ENCODE results near the gene PFKL. TPM values are rescaled to one million over a fixed set of nuclear protein-coding genes. Genes with fewer than 3 reads are reported as not detected.
A peak's percentile ranks its signal among the peaks of the same experiment; 100 is the strongest.

The PFKL gene
- total RNA-seq, 1 experiment from 2014 or later = 140 TPM

DNA sequence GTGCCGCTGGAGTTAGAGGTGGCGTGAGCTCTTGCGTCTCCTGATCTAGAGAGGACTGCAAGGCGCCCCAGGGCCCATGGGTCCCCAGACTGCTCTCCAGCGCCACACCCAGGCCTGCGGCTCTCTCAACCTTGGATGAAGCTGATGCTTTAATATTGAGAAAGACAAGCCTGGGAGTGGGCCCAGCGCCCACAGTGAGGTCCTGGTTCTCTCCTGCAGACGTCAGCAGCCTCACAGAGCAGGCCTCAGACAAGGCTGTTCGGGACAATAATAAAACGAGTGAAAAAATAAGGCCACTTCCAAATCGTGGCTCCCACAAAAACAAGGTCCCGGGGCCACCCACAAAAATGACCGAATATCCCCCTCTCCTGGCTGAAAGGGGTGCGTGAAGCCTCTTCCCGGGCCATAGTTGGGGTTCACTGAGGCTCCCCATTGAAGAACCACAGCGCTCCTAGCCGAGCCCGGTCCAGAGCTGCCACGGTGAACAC, 32.2 kb upstream of the PFKL start:
- Mint-ChIP-seq H3K4me3 (ENCODE audit: unreplicated experiment) (no peak overlapping the region), H3K9me3 (ENCODE audit: unreplicated experiment) (no peaks in the 10 kb centered on the region)

DNA sequence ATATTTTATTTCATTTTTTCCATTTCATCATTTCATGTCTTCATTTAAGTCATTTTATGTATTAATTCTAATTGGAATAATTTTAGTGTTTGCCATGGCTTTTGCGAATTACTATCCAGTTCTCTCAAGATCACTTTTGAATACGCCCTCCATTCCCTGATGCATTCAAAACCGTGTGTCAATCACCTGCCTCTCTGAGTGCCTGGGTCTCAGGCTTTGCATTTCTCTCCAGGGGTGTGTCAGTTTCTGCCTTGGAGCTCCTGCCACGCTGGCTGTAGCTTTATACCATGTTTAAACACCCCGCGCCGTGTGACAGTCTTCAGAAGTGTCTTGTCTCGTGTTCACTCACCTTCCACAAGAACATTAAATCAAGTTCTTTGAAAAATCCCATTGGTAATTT, 30.8 kb upstream of the PFKL start:
- no peak overlapping the region for H3K4me3 ChIP-seq (ENCODE audit: low read depth, low read length)
- DNase-seq = no peak
- no TSS peak for BruUV-seq (replicated peaks)
- H3K27me3 Mint-ChIP-seq (ENCODE audit: insufficient read depth, unreplicated experiment) = no peaks in the 10 kb centered on the region
- H3K4me3 Mint-ChIP-seq (ENCODE audit: unreplicated experiment) = no peak overlapping the region
- intact Hi-C loops (cut with micrococcal nuclease; ENCODE audit: unreplicated experiment) = no loop called here
- ChIA-PET CTCF (interaction anchor here (2.2 kb wide), 1 partner anchor 29 kb away, joined by 10 read pairs; no protein-coding TSS in a partner anchor), POLR2A (no interaction called here)
- H3K4me1 Mint-ChIP-seq (ENCODE audit: low read depth, unreplicated experiment) = no peaks in the 10 kb centered on the region
- H3K36me3 Mint-ChIP-seq (ENCODE audit: insufficient read depth, unreplicated experiment) = no peaks in the 10 kb centered on the region
- no peaks in the 10 kb centered on the region for H3K9me3 ChIP-seq
- no peaks in the 10 kb centered on the region for H3K4me1 ChIP-seq
- TF ChIP-seq CTCF (IDR thresholded peaks at IDR 0.05; ENCODE audit: insufficient read depth in 1 of 2, low read depth in 1 of 2, low read length in 1 of 2, severe bottlenecking in 1 of 2, unreplicated experiment in 1 of 2) = no peak
- H3K27ac Mint-ChIP-seq (ENCODE audit: unreplicated experiment) = no peak overlapping the region
- H3K36me3 ChIP-seq (ENCODE audit: control insufficient read depth, insufficient read depth, low read length) = no peaks in the 10 kb centered on the region
- H3K9me3 Mint-ChIP-seq (ENCODE audit: unreplicated experiment) = no peaks in the 10 kb centered on the region
- no peaks in the 10 kb centered on the region for H3K27me3 ChIP-seq (replicated peaks; ENCODE audit: control insufficient read depth, insufficient read depth, low read length)

More for the DNA sequence above, 32.2 kb upstream of the PFKL start:
- no peaks in the 10 kb centered on the region for H3K4me1 ChIP-seq
- peak in 1 of 2 experiments; percentile 34 for TF ChIP-seq CTCF (IDR thresholded peaks at IDR 0.05; ENCODE audit: insufficient read depth in 1 of 2, low read depth in 1 of 2, low read length in 1 of 2, severe bottlenecking in 1 of 2, unreplicated experiment in 1 of 2)
- CTCF ChIA-PET = interaction anchor here (2.2 kb wide), 1 partner anchor 30 kb away, joined by 10 read pairs; no protein-coding TSS in a partner anchor
- no peaks in the 10 kb centered on the region for H3K27me3 ChIP-seq (replicated peaks; ENCODE audit: control insufficient read depth, insufficient read depth, low read length)
- POLR2A ChIA-PET = no interaction called here
- no peaks in the 10 kb centered on the region for H3K36me3 ChIP-seq (ENCODE audit: control insufficient read depth, insufficient read depth, low read length)
- no peak overlapping the region for H3K27ac Mint-ChIP-seq (ENCODE audit: unreplicated experiment)
- DNase-seq = peak in 1 of 2 experiments; percentile 37
- H3K36me3 Mint-ChIP-seq (ENCODE audit: insufficient read depth, unreplicated experiment) = no peaks in the 10 kb centered on the region
- intact Hi-C loops (cut with micrococcal nuclease; ENCODE audit: unreplicated experiment) = no loop called here
- H3K4me1 Mint-ChIP-seq (ENCODE audit: low read depth, unreplicated experiment) = no peaks in the 10 kb centered on the region
- BruUV-seq (replicated peaks) = no TSS peak
- H3K9me3 ChIP-seq = no peaks in the 10 kb centered on the region
- H3K27me3 Mint-ChIP-seq (ENCODE audit: insufficient read depth, unreplicated experiment) = no peaks in the 10 kb centered on the region
- no peak overlapping the region for H3K4me3 ChIP-seq (ENCODE audit: low read depth, low read length)

DNA sequence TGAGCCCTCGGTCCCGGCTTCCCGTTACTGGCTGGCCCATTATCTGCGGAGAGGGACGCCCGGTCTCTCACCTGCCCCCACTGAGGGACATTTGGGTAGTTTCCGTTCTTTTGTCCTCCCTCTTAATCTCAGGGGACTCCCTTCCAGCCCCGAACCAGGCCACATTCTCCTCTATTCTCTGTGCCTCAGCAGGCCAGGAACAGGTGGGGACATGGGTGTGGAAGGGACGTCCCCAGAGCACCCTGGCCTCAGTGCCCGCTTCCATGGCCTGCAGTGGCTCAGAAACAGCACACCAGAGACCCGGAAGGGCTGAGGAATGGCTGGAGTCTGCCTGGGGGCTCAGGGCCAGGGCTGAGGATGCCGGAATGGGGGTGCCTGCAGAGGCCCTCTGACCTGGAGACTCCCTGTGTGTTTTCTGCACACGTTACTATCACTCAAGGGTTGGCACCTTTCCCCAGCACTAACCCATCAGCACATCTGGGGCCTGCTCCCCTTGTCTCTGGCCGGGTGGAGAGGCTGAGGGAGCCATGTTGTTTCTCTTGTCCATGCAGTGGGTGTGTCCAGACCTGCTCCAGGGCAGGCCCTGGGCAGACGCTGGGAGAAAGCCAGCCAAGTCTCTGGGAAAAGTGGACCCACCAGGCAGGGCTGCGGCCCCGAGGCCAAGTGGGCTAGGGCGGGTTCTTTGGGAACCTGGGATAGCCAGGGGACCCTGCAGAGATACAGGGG, 28.1 kb upstream of the PFKL start:
- Histone ChIP-seq H3K4me3 (ENCODE audit: low read depth, low read length) (no peak overlapping the region), H3K27me3 (replicated peaks; ENCODE audit: control insufficient read depth, insufficient read depth, low read length) (no peaks in the 10 kb centered on the region), H3K9me3 (no peaks in the 10 kb centered on the region; the same call in 1 of the 2 replicates), H3K36me3 (ENCODE audit: control insufficient read depth, insufficient read depth, low read length) (no peaks in the 10 kb centered on the region), H3K4me1 (no peaks in the 10 kb centered on the region)
- intact Hi-C loops (cut with micrococcal nuclease; ENCODE audit: unreplicated experiment) = no loop called here
- no peak overlapping the region for H3K27ac Mint-ChIP-seq (ENCODE audit: unreplicated experiment)
- no peaks in the 10 kb centered on the region for H3K27me3 Mint-ChIP-seq (ENCODE audit: insufficient read depth, unreplicated experiment)
- no peak for TF ChIP-seq CTCF (IDR thresholded peaks at IDR 0.05; ENCODE audit: insufficient read depth in 1 of 2, low read depth in 1 of 2, low read length in 1 of 2, severe bottlenecking in 1 of 2, unreplicated experiment in 1 of 2)
- ChIA-PET CTCF (no interaction called here), POLR2A (no interaction called here)
- H3K9me3 Mint-ChIP-seq (ENCODE audit: unreplicated experiment) = no peaks in the 10 kb centered on the region
- DNase-seq = no peak
- no peak overlapping the region for H3K4me3 Mint-ChIP-seq (ENCODE audit: unreplicated experiment)
- H3K36me3 Mint-ChIP-seq (ENCODE audit: insufficient read depth, unreplicated experiment) = no peaks in the 10 kb centered on the region
- H3K4me1 Mint-ChIP-seq (ENCODE audit: low read depth, unreplicated experiment) = no peaks in the 10 kb centered on the region
- BruUV-seq (replicated peaks) = no TSS peak

Measured in Caco-2 (cell line).